GM12873 (cell line): ENCODE data around the gene STX8.

ENCODE experiments used
- CTCF ChIP-seq: IDR thresholded peaks from 2 replicates; pipeline ENCODE4 v1.5.1; 2012; ENCODE audit warnings: low read depth, mild to moderate bottlenecking, moderate library complexity, low read length, control low read depth; ENCODE audit not compliant: insufficient read depth; ENCODE audit errors: missing control alignments

The STX8 gene

GRCh38 chr17:9544221-9544620 lies 31.4 kb downstream of the STX8 start:
- no peak for TF ChIP-seq CTCF

GRCh38 chr17:9541718-9542117 lies 33.9 kb downstream of the STX8 start:
- TF ChIP-seq CTCF: no peak

DNA sequence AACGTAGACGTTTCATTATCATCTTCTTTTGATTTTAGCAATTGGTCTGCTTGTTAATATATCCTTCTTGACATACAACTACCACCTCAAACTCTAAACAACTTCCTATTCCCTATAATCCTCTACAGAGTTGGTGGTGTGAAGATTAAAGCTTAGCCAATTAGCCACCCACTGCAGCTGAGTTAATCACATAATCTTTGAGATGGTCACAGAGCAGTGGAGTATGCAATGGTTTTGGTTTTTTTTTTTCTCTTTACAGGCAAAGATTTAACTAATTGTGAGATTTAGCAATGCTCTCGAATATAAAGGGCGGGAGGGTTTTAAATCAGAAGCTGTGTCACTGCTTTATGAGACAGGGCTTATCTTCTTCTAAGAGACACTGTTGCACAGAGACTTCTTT lies 37.0 kb downstream of the STX8 start:
- no peak for TF ChIP-seq CTCF

GRCh38 chr17:9537177-9537776 lies 38.3 kb downstream of the STX8 start:
- no peak for TF ChIP-seq CTCF

- no peak for TF ChIP-seq CTCF
Measured at GRCh38 chr17:9536061-9536460, 39.6 kb downstream of the STX8 start.

- TF ChIP-seq CTCF: no peak
Measured at GRCh38 chr17:9533441-9533840, 42.2 kb downstream of the STX8 start.

DNA sequence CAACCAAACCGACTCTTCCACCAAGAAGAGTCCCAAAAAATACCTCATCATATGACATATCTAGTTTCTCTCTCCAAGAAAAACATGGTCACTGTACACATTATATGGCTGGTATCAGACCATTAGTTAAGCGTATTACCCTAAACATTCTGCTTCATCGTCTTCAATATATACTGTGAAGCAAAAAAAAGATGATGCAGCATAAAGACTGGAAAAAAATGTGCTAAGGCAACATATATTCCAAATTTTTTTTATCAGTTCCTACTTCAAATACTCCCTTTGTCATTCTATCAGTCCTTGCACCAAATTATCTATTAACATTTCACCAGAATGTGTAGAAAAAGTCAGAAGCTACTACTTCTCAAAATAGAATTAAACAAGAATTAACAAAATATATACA lies 42.9 kb downstream of the STX8 start:
- no peak for TF ChIP-seq CTCF

- no peak for TF ChIP-seq CTCF
Measured at GRCh38 chr17:9531034-9531433, 44.6 kb downstream of the STX8 start.
